SKM-1 (cell line): Measurements from ENCODE around the gene ESPNL.
"Not testable (repeated sequence)": the region's sequence is repeated elsewhere in the genome, so short reads cannot be mapped to it uniquely, and the experiment has no call there.

Experiments
- DNase-seq: peaks from one replicate; lab custom pipeline; 2025; ENCODE audit not compliant: unreplicated experiment; lab: John Stamatoyannopoulos, UW

The ESPNL gene

DNA sequence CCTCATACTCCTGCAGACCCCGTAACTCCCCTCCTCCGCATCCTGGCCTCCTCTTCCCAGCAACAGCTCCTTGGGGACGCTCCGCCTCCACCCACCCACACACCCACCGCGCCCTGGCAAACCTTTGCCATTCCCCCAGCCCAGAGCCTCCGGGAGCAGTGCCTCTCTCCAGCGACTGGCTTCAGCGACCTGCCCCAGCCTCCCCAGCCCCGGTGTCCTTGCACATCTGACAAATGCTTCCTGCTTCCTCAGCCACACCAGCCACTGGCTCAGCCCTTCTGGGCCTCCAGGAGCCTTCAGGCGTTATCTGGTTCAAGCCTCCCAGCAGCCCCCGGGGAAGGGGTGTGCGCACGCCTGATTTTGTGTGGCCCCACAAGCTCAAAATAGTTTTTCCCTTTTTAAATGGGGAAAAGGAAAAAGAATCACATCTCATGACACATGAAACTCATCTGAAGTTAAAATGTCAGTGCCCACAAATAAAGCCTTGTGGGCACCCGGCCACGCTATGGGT is 14.2 kb downstream of the ESPNL start:
- no peak for DNase-seq

DNA sequence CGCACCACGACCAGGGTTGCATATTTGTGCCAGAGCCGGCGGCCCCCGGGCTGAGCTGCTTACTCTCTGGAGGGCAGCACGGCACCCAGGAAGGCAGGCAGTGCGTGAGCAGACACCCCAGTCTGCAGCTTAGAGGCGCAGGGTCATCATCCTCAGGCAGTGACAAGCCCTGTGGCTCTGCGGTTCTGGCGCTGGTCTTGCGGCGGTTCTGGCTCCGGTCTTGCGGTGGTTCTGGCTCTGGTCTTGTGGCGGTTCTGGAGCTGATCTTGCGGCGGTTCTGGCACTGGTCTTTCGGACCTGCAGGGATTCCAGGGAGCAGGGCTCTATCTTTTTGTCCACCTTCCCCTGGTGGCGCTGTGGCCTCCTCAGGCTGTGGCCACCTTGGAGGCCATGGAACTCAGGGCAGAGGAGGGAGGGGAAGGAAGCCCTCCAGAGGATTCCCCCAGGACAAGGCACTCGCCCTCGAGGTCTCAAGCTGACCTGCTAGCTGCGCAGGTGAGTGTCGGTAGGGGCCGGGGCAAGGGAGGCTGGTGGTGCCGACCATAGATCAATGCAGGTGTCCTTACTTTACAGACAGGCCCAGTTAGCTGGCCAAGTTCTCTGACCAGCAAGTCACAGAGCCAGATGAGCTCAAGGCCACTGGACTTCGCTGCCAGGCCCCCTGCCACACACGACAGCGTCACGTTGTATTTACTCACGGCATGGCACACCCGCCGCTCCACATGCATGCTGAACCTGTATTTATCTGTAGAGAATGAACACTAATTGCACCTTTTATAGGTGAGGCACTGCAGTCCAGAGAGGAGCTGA is 14.9 kb downstream of the ESPNL start:
- DNase-seq: no peak

- not testable (repeated sequence) for DNase-seq
Measured at GRCh38 chr2:238115709-238116108, 15.6 kb downstream of the ESPNL start.

GRCh38 chr2:238116298-238117198 is 16.4 kb downstream of the ESPNL start:
- no peak for DNase-seq

- DNase-seq: no peak
Measured at GRCh38 chr2:238117199-238118154, 17.3 kb downstream of the ESPNL start.

GRCh38 chr2:238119756-238120462 is 19.8 kb downstream of the ESPNL start:
- no peak for DNase-seq

- DNase-seq: no peak
Measured at GRCh38 chr2:238120463-238121298, 20.5 kb downstream of the ESPNL start.

DNA sequence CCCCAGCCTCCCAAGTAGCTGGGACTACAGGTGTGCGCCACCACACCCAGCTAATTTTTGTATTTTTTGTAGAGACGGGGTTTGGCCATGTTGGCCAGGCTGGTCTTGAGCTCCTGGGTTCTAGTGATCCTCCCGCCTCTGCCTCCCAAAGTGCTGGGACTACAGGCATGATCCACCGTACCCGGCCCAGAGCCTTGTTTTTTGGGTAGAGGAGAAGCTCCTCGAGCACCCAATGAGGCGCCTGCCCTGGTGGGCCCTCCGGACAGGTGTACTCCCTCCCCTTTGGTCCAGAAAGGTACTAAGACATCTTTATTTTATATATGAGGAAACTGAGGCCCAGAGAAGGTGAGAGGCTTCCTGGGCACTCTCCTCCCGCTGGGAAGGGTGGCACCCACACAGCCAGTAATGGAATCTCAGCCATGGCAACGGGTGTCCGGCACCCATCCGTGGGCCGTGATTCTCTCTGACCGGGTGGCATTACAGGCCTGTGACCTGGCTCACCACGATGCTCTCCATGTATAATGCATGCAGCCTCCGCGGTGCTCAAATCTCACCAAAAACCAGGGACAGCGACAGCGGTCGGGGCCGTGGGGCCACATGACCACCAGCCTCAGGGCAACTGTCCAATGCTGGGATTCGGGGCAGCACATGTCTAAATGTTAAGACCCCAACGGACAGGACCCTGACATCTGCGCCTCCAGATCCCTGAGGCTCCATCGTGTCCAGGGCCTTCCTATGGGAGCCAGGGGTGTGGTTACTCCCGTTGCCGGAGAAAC is 21.6 kb downstream of the ESPNL start:
- DNase-seq: no peak

- DNase-seq: no peak
Measured at GRCh38 chr2:238122287-238123217, 22.4 kb downstream of the ESPNL start.

- DNase-seq: no peak
Measured at GRCh38 chr2:238123218-238123971, 23.3 kb downstream of the ESPNL start.

DNA sequence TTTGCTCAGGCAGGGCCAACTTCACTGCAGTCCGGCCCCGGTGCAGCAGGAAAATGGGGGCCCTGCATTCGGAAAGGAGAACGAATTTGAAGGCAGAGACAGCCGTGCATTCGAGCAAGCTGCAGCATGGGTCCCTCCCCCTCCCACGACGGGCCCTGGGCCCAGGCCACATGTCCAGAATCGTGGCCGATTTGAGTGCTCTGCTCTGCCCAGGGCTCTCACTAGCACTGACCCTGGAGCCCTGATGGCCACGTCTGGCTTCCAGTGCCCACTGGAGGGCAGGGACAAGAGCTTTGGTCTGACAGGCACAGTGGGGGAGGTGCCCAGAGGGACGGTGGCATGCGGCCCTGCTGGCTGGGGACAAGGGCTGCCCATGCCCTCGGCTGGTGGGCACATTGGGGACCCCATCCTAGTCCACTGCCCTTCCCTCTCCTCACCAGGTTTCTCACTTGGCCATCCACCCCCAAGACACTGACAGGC is 23.9 kb downstream of the ESPNL start:
- no peak for DNase-seq

DNA sequence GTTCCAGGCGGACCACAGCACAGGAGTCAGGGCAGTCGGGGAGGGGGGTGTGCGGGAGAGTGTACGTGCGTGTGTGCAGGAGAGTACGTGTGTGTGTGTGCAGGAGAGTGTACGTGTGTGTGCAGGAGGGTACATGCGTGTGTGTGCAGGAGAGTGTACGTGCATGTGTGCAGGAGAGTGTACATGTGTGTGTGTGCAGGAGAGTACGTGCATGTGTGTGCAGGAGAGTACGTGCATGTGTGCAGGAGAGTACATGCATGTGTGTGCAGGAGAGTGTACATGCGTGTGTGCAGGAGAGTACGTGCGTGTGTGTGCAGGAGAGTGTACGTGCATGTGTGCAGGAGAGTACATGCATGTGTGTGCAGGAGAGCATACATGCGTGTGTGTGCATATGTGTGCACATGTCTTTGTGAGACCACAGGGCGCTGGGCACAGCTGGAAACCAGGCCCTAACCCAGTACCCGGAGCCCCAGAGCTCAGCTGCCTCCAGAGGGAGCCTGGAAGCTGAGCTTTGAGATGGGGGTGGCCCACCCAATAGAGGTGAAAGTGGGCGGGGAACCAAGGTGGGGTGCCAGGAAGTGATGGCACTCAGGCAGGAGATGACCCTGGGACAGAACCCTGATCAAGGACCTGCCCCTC is 24.5 kb downstream of the ESPNL start:
- no peak for DNase-seq

- no peak for DNase-seq
Measured at GRCh38 chr2:238125127-238125885, 25.2 kb downstream of the ESPNL start.

GRCh38 chr2:238126338-238126737 is 26.2 kb downstream of the ESPNL start:
- DNase-seq: no peak

- no peak for DNase-seq
Measured at GRCh38 chr2:238126775-238127164, 26.6 kb downstream of the ESPNL start.
